ENCODE results near the gene MINK1.

The MINK1 gene

DNA sequence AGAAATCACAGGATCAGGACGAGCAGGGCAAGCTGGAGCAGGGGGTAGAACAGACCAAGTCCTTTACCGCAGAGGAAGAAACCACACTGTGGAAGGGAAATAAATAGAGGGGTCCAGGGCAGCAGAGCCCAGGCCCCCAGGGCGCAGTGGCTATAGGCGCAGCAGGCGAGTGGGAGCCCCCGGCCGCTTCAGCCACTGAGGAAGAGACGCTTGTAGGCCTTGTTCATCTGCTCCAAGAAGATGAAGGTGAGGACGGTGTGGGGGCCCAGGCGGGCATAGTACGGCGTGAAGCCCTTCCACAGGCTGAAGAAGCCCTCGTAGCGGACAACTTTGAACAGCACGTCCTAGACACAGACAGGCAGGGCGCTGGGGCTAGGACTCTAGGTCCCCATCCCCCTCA lies 104.4 kb downstream of the MINK1 start:
- no peak for DNase-seq

DNA sequence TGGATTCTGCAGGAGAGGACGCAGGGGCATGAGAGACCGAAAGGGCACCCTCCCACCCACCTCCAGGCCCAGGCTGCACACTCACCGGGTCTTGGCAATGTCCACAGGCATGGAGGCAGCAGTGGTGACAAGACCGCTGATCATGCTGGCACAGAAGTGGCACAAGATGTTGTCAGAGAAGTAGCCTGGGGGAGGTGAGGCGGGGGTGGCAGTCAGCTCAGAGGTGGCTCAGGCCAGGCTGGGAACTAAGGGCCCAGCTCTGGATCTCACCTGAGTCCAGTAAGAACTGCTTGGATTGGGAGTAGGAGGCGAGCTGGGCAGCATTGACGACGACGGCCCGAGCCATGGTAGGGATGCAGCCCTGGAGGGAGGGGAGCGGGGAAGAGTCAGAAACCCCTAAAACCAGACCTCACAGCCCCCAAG lies 104.9 kb downstream of the MINK1 start:
- no peak for DNase-seq

- no peak for DNase-seq
These were observed 105.8 kb downstream of the MINK1 start for GRCh38 chr17:4938688-4939545.

DNA sequence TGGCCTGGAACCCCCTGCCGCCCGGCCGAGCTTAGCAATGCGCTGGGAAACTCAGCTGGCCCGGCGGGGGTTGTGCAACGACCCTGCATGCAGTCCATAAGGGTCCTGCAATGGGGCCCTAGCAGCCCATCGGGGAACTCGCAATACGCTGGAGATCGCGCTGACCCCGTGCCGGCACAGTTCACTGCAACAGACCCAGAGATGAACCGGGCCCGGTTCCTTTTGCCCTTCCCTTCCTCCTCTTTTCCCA lies 106.3 kb downstream of the MINK1 start:
- DNase-seq: no peak

DNA sequence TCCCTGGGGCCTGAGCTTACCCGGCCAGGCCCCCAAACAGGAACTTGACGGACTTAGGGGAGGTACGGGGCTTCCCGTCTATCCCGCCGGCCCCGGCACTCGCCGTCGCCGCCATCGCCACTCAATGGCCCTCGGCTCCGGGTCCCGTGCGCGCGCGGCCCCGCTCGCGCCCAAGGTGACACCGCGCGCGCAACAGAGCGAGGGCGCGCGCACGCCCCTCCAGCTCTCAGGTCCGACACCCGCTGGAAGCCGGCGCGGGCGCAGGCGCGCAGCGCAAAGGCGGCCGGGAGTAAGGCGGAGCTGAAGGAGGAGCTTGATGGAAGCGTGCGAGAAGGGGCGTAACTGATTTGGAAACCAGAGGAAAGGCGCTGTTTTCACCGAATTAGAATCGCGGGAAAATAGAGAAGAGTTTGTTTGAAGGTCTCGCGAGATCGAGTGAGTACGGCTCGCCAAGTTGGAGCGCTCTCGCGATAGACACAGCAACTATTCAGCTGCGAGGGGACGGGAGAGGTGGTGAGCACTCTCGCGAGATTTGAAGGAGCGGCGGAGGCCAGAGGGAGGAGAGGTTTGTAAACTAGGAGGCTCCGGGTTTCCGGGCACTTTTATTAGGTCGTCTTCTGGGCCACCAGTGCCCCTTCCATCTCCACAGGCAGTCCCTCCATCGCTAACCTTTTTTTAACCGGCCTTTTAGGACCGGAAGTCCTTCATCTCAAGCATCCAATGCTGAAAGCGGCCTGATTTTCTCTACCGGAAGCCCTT lies 106.8 kb downstream of the MINK1 start, which contains the start of the genes RNF167 and SLC25A11:
TSS of gene RNF167 (plus strand) at position 473 of the 759 bp plus-strand sequence. CDS start 642 bp downstream, outside the sequence.
TSS of gene SLC25A11 (minus strand) at position 251 of the 759 bp plus-strand sequence. CDS start at position 115, 136 bp downstream.
- DNase-seq: peak; percentile 93

GRCh38 chr17:4940555-4941318 lies 107.6 kb downstream of the MINK1 start:
- peak; percentile 54 for DNase-seq

DNA sequence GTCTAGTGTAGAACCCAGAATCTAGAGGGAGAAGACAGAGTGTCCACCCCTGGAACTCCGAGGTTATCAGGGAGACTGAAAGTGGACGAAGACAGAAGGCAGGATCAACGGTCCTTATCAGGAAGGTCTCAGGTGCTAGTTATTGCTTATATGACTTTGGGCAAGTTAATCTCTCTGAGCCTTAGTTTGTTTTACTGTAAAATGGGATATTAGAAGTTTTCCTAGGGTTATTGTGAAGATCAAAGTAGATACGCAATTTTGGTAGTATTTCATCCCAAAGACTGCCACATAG lies 108.1 kb downstream of the MINK1 start:
- no peak for DNase-seq

DNA sequence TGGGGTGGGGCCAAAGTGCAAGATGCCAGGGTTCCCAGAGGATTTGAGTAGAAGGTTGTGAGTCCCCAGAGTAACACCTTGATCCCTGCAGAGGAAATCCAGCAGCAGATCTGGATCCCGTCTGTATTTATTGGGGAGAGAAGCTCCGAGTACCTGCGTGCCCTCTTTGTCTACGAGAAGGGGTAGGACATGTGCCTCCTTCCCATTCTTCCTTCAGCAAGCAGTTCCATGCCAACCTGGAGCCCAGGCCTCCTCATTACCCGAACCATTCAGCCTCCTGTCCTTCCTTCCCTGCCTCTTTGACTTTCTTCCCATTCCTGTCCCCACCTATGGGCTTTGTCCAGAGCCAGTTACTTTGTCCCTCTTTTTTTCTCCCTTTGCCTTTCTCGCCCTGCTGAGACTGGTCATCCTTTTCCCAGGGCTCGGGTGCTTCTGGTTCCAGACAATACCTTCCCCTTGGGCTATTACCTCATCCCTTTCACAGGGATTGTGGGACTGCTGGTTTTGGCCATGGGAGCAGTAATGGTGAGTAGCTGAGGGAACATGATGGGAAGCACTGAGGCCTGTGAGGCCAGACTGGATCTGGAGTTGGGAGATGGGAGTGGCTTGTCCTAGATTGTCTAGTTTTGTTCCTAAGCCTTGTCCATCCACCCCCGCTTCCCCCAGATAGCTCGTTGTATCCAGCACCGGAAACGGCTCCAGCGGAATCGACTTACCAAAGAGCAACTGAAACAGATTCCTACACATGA lies 109.8 kb downstream of the MINK1 start:
- DNase-seq: no peak

DNA sequence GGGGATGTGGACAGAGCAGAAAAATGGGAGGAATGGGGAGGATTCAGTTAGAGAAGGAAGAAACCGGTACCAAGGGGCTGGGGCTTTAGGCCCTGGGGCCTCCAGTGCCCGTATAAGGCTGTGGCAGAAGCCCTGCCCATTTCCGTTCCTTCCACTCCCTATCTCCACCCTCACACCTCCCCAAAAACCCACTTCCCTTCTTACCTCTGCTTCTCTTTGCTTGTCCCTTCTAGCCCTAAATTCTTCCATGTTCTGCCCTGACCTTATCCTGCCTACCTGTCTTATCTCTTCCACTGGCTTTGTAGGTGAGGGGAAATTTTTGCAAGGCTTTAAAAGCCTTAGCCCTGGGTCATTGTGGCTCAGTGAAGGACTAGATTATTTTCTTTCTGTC lies 111.0 kb downstream of the MINK1 start:
- DNase-seq: peak; percentile 59

GRCh38 chr17:4944554-4945175 lies 111.5 kb downstream of the MINK1 start:
- peak; percentile 45 for DNase-seq

DNA sequence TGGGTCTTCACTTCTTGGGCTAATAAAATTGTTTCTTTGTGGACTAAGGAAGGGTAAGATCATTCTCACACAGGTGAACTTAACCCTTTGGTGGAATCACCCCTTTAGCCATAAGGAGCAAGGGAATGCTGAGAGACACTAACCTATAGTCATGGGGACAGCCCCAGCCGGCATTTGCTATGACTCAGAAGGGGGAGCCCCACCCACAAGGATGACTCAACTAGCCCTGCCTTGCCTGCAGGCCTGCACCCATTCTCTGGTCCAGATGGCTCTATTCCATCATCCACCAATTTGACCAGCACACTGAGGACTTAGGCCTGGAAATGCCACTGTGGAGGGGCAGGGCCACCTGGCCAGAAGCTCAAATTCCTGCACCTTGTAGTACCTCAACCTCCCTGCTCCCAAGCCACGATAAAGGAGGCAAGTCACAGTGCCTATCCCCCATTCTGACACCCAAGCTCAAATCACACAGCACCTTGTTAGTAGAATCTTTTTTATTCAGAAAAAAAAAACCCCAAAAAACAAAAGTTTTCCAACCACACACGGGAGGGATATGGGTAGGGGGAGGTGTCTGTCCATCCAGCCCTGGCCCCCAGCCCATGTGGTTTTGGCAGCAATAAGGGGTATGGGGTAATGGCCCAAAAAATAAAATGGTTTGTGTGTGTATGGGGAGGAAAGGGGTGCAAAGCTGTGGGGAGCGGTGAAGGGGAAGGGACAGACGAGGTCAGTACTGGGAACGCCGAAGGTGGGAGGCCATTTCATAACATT lies 112.2 kb downstream of the MINK1 start:
- peak; percentile 83 for DNase-seq

DNA sequence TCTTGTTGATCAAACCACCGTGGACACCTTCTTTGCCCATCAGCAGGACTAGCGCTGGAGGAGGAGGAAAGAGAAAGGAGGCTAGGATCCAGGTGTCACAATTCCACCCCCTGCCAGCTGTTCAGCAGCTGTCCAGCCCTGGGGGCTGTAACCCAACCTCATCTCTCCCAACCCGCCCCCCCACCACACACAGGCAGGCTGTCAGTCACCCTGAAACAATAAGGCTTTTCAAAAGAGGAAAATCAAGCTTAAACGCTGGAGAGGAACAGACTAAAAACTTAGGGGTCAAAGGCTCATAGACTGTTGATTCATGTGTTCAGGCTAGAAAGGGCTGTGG lies 112.8 kb downstream of the MINK1 start:
- DNase-seq: no peak

DNA sequence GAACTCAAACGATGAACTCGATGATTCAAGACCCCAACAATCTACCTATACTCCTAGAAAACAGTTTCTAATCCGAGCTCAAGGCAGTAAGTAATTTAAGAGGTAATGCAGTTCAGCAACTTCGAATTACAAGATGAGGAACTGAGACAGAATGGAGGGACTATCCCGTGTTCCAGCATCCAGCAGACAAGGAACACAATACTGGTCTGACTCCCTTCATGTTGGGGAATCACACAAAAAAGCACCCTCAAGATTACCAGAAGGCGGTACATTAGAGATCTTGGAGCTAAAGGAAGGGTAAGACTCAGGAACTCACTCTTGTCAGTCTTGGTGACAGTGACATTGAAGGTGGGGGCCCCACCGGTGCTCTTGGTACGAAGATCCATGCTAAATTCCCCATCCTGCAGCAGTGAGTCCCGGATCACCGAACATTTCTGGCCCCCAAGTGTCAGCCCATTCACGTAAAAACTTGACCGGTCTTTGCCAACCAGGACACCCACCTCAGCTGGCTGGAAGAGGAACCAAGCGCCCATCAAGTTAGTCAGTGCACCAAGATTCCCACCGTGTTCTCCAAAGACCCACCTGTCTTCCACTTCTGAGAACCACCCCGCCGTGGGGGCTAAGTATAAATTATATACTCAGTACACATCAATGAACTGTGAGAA lies 113.3 kb downstream of the MINK1 start:
- DNase-seq: no peak

DNA sequence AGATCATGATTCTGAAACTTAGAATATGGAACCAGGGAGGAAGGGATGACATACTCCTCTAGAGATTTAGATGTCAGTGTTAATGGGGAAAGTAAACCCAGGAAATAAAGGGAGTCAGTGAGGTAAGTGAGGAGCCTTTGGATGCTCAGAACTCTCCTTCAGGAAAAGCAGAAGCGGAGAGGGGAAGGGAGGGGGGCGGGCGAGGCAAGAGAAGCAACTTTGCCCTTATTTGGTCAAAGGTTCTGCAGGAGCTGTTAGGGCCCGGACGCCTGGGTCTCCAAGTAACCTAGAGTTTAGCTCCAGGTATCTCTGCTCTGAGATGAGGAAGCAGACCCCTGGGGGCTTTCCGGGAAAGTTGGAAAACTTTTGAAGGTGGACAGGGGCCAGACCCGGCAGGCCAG lies 113.9 kb downstream of the MINK1 start:
- no peak for DNase-seq

Data from activated CD4-positive, CD25-positive, alpha-beta regulatory T cell treated with anti-CD3 and anti-CD28 coated beads, Interleukin-2, amount 50 U/mL, for 72 hours (primary cell).